Spleen (tissue), 11 donors: ENCODE data around the gene CHCHD3. TPM values are rescaled to one million over a fixed set of nuclear protein-coding genes. Genes with fewer than 3 reads are reported as not detected.

Source experiments
- DNase-seq: peaks from one replicate; pipeline ENCODE4 v3.0.0-alpha.2; 2020
- H3K27ac ChIP-seq, 8 donors: fragments of 200-600 bp; sonication (generic) in 7 of 8; 1 replicate in 4 of 8; 2 replicates in 4 of 8; pipeline versions ENCODE4 v1.5.0 to v1.8.0; 2016 to 2021; ENCODE audit warnings: inconsistent platforms in 4 of 8, mild to moderate bottlenecking in 4 of 8, moderate library complexity in 1 of 8
- H3K27me3 ChIP-seq, 7 donors: fragments of 200-600 bp; sonication (generic) in 6 of 7; replicated peaks in 1 of 7; 1 replicate in 4 of 7; 2 replicates in 3 of 7; pipeline versions ENCODE4 v1.5.0 to v1.8.0; 2016 to 2021; ENCODE audit warnings: inconsistent platforms in 3 of 7, mild to moderate bottlenecking in 1 of 7
- H3K36me3 ChIP-seq, 6 donors: fragments of 200-600 bp; sonication (generic) in 5 of 6; 1 replicate in 4 of 6; 2 replicates in 2 of 6; pipeline versions ENCODE4 v1.5.0 to v1.8.0; 2016 to 2021; ENCODE audit warnings: inconsistent platforms in 2 of 6
- H3K4me1 ChIP-seq, 6 donors: fragments of 200-600 bp; sonication (generic) in 5 of 6; 1 replicate in 3 of 6; 2 replicates in 3 of 6; pipeline versions ENCODE4 v1.5.0 to v1.8.0; 2016 to 2021; ENCODE audit warnings: inconsistent platforms in 3 of 6
- H3K4me3 ChIP-seq, 8 donors: fragments of 200-600 bp; sonication (generic) in 7 of 8; 1 replicate in 4 of 8; 2 replicates in 4 of 8; pipeline versions ENCODE4 v1.5.0 to v1.8.0; 2016 to 2021; ENCODE audit warnings: inconsistent platforms in 4 of 8, mild to moderate bottlenecking in 4 of 8, moderate library complexity in 2 of 8
- H3K9me3 ChIP-seq, 8 donors: fragments of 200-600 bp; sonication (generic) in 7 of 8; 1 replicate in 4 of 8; 2 replicates in 4 of 8; pipeline versions ENCODE4 v1.5.0 to v1.8.0; 2016 to 2021; ENCODE audit warnings: inconsistent platforms in 4 of 8
- POLR2A ChIP-seq, 3 donors: fragments of 450-650 bp; IDR thresholded peaks; one replicate each; pipeline ENCODE4 v1.5.1; 2017; ENCODE audit warnings: antibody characterized with exemption in 3 of 3, mild to moderate bottlenecking in 1 of 3
- POLR2AphosphoS5 ChIP-seq, 3 donors: sonication (generic); formaldehyde crosslinking; IDR thresholded peaks; one replicate each; pipeline ENCODE4 v1.5.1; 2017; ENCODE audit warnings: antibody characterized with exemption in 3 of 3
- WGBS, 5 donors: extraction: QIAGEN DNeasy Blood & Tissue Kit in 3 of 5; methylation state at CpG; one replicate each; pipeline versions ENCODE4 v1.1.5 to v1.1.7; 2013 to 2018; 5-methylcytosine and 5-hydroxymethylcytosine counted together
- intact Hi-C: fragments of 100-400 bp; cut with DNase I; formaldehyde crosslinking; loops from one replicate; pipeline ENCODE4 v1.15.0; 2023; ENCODE audit warnings: low total_unique reads
- polyA plus RNA-seq, 3 donors: library from polyadenylated mRNA; stranded (reverse); fragments of 200-250 nt; gene quantifications; one replicate each; pipeline ENCODE4 v1.2.1, GENCODE V29; 2013
- total RNA-seq, 7 donors: library from RNA; depleted of rRNA in 3 of 7; stranded (reverse); fragments of >200 nt in 3 of 7; fragmentation: NEBNext Ultra II Directional in 4 of 7; extraction: Animal tissue kit (Norgen Biotek cat#: 25700) in 4 of 7; gene quantifications; one replicate each; pipeline versions ENCODE4 v1.1.0 to v1.2.1, GENCODE V29; 2016 to 2021
- TF ChIP-seq, protein P1 (sequence below), 11 experiments: fragments of 200-600 bp in 7 of 11; fragments of 450-650 bp in 4 of 11; sonication (generic) in 4 of 11; IDR thresholded peaks in 8 of 11; conservative IDR thresholded peaks in 3 of 11; 1 replicate in 7 of 11; 2 replicates in 4 of 11; pipeline versions ENCODE4 v1.4.0 to v1.8.0; 2016 to 2021; ENCODE audit warnings: antibody characterized with exemption in 11 of 11, inconsistent platforms in 4 of 11, mild to moderate bottlenecking in 1 of 11
- donor health status: healthy with polysubstance abuse.
- donor health status: DM: no; HTN: no; CAD: no; lungs with moderate emphysema.
- donor health status: DM: no; HTN: no; CAD: no.
- donor health status: Bipolar disorder and iron deficiency.
- donor health status: healthy.
- donor health status: DM: no; HTN: no; CAD: no.
- donor health status: DM: yes; HTN: yes; CAD: no.

The CHCHD3 gene
- total and polyA plus RNA-seq, 10 donors, result 18.6 to 60.3 (median 38.8) TPM

- WGBS, 5 donors, result 67 to 85% (median 76%) methylated on average over 4 of the region's 4 CpGs
- intact Hi-C loops, result no loop called here
- Histone ChIP-seq H3K4me3 (no peak overlapping the region), H3K9me3 (no peaks in the 10 kb centered on the region), H3K27me3 (no peaks in the 10 kb centered on the region), H3K27ac (no peak overlapping the region), H3K36me3 (peaks cover 0 to 7% (median 0%) of the 10 kb centered on the region in 6 donors), H3K4me1 (peaks cover 0 to 12% (median 3%) of the 10 kb centered on the region in 6 donors)
- no peak for DNase-seq
- TF ChIP-seq POLR2A (IDR thresholded peaks at IDR 0.05) (no peak), POLR2AphosphoS5 (IDR thresholded peaks at IDR 0.05) (no peak)
- TF ChIP-seq, protein P1, sequence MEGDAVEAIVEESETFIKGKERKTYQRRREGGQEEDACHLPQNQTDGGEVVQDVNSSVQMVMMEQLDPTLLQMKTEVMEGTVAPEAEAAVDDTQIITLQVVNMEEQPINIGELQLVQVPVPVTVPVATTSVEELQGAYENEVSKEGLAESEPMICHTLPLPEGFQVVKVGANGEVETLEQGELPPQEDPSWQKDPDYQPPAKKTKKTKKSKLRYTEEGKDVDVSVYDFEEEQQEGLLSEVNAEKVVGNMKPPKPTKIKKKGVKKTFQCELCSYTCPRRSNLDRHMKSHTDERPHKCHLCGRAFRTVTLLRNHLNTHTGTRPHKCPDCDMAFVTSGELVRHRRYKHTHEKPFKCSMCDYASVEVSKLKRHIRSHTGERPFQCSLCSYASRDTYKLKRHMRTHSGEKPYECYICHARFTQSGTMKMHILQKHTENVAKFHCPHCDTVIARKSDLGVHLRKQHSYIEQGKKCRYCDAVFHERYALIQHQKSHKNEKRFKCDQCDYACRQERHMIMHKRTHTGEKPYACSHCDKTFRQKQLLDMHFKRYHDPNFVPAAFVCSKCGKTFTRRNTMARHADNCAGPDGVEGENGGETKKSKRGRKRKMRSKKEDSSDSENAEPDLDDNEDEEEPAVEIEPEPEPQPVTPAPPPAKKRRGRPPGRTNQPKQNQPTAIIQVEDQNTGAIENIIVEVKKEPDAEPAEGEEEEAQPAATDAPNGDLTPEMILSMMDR (IDR thresholded peaks at IDR 0.05 in 8 of 11, conservative IDR thresholded peaks at IDR 0.05 in 3 of 11), result no peak
Observed at GRCh38 chr7:132806834-132807233, 275.1 kb downstream of the CHCHD3 start.

DNA sequence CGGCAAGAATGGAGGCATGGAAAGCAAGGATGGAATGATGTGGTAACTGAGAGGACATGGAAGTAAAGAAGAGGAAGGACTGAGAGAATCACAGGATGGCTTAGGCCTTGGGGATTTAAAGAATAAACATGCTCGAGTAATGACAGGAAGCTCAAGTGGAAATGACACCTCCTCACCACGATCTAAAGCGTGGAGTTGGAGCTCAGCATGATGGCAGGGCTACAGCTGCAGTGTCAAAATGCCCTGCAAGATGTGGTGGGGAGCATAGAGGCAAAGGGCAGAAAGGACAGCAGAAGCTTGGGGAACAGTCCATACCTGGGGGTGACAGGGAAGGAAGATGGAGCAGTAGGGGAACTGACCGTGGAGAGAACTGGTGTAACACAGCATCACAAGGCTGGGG is 276.1 kb downstream of the CHCHD3 start:
- TF ChIP-seq, protein P1 (IDR thresholded peaks at IDR 0.05 in 8 of 11, conservative IDR thresholded peaks at IDR 0.05 in 3 of 11), result no peak
- TF ChIP-seq POLR2AphosphoS5 (IDR thresholded peaks at IDR 0.05) (no peak), POLR2A (IDR thresholded peaks at IDR 0.05) (no peak)
- no peak for DNase-seq
- H3K36me3 ChIP-seq, result no peaks in the 10 kb centered on the region
- WGBS, 5 donors, result 47 to 60% (median 50%) methylated on average over 5 of the region's 5 CpGs
- intact Hi-C loops, result no loop called here
- no peaks in the 10 kb centered on the region for H3K27me3 ChIP-seq
- H3K9me3 ChIP-seq, result no peaks in the 10 kb centered on the region
- H3K27ac ChIP-seq, result no peak overlapping the region
- no peak overlapping the region for H3K4me3 ChIP-seq
- H3K4me1 ChIP-seq, result peaks cover 0 to 12% (median 3%) of the 10 kb centered on the region in 6 donors

GRCh38 chr7:132804849-132805485 is 276.9 kb downstream of the CHCHD3 start:
- Histone ChIP-seq H3K4me1 (peaks cover 0 to 12% (median 3%) of the 10 kb centered on the region in 6 donors), H3K36me3 (no peaks in the 10 kb centered on the region), H3K9me3 (no peaks in the 10 kb centered on the region), H3K27ac (no peak overlapping the region), H3K27me3 (no peaks in the 10 kb centered on the region), H3K4me3 (no peak overlapping the region)
- no peak for TF ChIP-seq POLR2AphosphoS5 (IDR thresholded peaks at IDR 0.05)
- TF ChIP-seq POLR2A (IDR thresholded peaks at IDR 0.05), result no peak
- TF ChIP-seq, protein P1 (IDR thresholded peaks at IDR 0.05 in 8 of 11, conservative IDR thresholded peaks at IDR 0.05 in 3 of 11), result no peak
- DNase-seq, result no peak
- WGBS, 5 donors, result 85 to 90% (median 86%) methylated on average over 7 of the region's 7 CpGs
- intact Hi-C loops, result no loop called here

DNA sequence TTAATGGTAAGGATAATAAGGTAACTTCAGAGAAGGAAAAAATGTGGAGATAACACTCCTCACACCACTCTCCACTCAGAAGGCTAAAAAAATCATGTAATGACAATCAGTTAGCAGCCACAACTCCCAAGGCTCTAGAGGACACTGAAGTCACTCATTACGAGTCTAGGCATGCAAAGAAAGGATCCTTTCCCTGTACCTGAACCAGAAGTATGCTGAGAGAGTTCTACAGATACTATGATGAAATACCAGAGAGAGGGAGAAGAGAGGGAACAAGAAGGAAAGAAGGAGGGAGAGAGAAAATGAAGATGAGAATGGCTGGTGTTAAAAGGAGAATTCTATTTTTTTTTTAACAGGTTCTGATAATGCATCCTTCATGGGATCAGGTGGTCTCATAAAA is 281.4 kb downstream of the CHCHD3 start:
- Histone ChIP-seq H3K36me3 (peaks cover 0 to 10% (median 4%) of the 10 kb centered on the region in 6 donors), H3K27ac (no peak overlapping the region), H3K4me3 (no peak overlapping the region), H3K4me1 (no peaks in the 10 kb centered on the region), H3K9me3 (no peaks in the 10 kb centered on the region), H3K27me3 (no peaks in the 10 kb centered on the region)
- TF ChIP-seq POLR2AphosphoS5 (IDR thresholded peaks at IDR 0.05), result no peak
- TF ChIP-seq, protein P1 (IDR thresholded peaks at IDR 0.05 in 8 of 11, conservative IDR thresholded peaks at IDR 0.05 in 3 of 11), result no peak
- no peak for TF ChIP-seq POLR2A (IDR thresholded peaks at IDR 0.05)
- intact Hi-C loops, result no loop called here
- 86 to 95% (median 90%) methylated on average over 1 of the region's 1 CpG for WGBS, 5 donors
- DNase-seq, result no peak
